Activated CD8-positive, alpha-beta memory T cell treated with anti-CD3 and anti-CD28 coated beads for 1 hour (primary cell): ENCODE results near the gene PAIP2.

Experiments
- DNase-seq, 2 donors: peaks; one replicate each; pipeline ENCODE4 v3.0.0-alpha.2; 2020; ENCODE audit warnings: low read depth in 1 of 2; ENCODE audit errors: extremely low read depth in 1 of 2

The PAIP2 gene

GRCh38 chr5:139391570-139392323 is 50.1 kb downstream of the PAIP2 start:
- DNase-seq, result no peak

DNA sequence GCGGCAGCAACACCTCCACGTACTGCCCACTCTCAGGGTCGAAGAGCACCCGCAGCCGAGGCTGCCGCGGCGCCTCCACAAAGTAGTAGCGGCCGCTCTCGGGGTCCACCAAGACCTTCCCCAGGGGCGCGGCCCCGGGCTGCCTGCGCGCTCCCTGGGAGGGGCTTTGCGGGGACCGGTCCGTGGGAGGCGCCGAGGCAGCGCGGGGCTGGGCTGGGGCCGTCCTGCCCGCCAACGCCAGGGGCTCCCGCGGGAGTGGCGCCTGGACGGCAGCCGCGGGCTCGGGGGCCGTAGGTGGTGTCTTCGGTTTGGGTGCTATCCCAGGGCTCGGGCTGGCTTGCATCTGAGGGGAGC is 50.6 kb downstream of the PAIP2 start:
- no peak for DNase-seq

DNA sequence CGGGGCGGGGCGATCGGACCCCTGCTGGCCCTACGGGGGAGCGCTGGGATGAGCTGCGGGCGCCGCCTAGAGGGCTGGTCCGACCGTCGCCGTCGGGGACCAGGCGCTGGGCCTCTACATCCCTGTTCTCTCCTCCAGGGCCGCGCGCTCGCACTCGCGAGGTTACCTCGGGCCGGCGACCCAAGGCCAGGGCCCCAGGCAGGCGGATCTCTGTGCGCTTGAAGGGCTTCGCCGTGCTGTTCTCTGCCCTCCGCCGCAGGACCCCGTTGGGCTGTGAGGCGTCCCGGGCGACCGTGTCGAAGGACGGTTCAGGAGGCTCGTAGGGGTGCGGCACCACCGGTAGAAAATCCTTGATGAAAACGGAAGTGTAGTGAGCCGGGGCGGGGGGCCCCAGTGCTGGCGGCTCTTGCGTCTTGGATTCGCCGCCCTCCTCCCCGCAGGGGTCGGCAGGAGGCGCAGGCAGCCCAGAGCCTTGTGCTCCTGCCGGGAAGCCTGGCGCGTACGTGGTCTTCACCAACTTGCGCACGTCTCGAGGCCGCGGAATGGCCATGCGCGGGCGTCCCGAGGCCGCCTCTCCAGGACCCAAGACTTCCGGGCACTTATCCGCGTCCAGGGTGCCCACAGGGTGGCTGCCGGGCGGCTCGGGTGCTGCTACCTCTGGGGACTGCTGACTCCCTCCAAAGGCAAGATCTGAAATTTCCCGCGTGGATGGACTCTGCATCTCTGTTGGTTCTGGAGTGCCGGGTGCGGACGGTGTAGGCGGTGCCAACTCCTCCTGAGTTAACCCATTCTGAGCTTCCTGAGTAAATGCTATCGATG is 51.2 kb downstream of the PAIP2 start:
- peak; percentile 36 to 67 for DNase-seq

- DNase-seq, result no peak
These were observed 52.0 kb downstream of the PAIP2 start for GRCh38 chr5:139393497-139394122.

- no peak for DNase-seq
These were observed 52.5 kb downstream of the PAIP2 start for GRCh38 chr5:139394123-139394653.

DNA sequence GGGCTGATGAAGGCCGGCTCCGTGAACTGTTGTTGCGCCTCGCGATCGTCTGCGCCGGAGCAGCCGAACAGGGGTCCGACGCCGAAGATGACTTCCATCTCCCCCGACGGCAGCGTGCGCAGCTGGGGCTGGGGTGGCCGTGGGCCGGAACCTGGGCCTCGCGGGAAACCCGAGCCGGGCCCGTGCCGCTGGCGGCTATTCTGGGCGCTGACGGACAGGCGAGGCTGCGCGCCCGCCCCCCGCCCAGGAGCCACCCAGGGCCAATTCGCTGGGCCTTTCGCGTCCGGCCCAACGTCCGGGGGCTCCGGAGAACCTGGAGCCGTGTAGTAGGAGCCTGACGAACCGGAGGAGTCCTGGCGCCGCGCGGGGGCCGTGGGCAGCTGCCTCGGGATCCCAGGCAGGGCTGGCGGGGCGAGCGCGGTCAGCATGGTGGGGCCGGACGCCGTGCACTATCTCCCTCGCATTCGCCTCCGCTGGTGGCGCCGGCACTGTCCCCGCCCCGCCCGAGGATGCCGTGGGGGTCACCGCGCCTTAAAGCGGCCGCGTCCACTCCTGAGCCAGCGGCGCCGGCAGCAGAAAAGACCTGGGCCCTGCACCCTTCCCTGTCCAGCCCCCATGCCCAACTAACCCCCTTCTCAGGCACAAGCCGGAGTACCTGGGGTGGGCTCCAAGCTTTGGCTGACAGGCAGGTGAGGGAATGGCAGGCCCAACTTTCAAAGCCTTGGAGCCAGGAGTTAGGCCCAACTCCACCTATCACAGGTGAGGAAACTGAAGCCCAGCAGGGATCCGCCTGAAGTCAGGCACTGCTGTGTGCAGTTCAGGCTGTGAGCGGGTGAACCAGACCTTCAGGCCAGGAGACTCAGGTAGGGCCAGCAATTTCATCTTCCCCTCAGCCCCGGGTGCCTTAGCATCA is 53.3 kb downstream of the PAIP2 start, which contains the start of gene PROB1:
PROB1 (minus strand) TSS at position 451 of the 913 bp plus-strand sequence; CDS start at position 428, 23 bp downstream.
- no peak for DNase-seq

DNA sequence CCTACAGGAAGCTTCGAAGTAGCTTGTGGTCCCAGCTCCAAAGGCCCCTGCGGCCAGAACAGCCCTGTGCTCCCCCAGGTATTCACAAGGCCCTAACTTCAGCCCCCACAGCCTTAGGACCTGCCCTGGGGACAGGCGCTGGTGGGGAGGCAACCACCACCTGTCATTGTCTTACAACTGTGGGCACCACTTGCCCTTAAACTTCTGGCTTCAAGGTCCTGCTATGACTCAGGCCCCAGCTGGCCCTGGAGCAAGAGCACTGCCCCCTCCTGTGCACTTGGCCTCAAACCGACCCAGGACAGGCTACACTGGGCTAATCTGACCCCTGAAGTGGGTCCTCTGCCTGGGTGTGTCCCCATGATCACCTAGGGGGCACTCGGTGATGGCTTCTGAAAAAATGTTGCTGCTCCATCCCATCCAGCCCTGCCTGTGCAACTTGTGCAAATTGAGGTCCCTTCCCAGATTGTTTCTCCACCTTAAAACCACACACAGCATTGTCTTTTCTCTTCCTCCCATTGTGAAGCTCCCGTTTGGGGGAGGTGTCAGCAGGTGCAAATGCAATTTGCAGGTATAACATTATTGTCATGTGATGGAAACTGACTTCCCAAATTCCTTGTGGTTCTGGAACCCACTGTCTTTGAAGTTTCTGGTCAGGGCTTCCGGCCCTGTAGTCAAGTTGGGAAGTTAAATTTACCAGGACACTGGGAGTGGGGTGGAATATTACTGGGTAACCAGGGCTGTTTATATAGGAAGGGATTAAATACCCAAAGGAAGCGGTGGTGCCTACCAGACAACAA is 54.4 kb downstream of the PAIP2 start:
- no peak for DNase-seq

- DNase-seq, result no peak
These were observed 55.0 kb downstream of the PAIP2 start for GRCh38 chr5:139396691-139397090.

DNA sequence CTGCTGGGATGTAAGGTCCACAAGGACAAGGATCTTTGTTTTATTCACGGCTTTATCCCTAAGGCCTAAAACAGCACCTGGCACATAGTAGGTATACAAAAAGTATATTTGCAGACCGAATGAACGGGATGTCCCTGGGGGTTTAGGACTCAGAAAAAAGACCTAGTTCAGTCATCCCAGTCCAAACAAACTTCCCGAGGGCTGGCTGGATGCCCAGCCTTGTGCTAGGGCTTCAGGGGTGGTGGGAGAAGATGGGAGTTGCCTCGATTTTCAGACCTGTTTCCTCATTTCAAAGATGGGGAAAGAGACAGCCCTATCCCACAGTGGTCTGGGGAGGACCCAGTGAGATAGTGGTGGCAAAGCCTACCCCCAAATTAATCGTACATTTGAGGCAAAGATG is 56.3 kb downstream of the PAIP2 start:
- no peak for DNase-seq

- no peak for DNase-seq
These were observed 58.0 kb downstream of the PAIP2 start for GRCh38 chr5:139399501-139400121.

DNA sequence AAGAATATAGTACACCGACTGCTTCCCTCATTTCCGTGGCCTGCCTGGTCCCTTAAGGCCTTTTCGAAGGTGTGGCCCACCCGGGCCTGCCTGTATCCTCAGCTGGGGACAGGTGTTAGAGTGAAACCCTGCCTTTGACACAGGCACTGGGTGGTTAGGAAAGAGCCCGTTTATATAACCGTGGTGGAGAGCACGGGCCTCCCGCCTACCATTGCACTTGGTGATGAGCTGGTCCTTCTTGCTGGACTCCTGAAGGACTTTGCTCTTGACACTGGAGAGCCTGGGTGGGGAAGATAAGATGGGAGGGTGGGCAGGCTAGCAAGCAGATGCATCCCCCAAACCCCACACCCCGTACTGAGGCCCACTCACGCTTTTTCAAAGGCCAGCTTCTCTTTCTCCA is 59.9 kb downstream of the PAIP2 start:
- DNase-seq, result no peak

GRCh38 chr5:139402561-139403158 is 61.0 kb downstream of the PAIP2 start:
- no peak for DNase-seq

- no peak for DNase-seq
These were observed 61.7 kb downstream of the PAIP2 start for GRCh38 chr5:139403418-139403786.

DNA sequence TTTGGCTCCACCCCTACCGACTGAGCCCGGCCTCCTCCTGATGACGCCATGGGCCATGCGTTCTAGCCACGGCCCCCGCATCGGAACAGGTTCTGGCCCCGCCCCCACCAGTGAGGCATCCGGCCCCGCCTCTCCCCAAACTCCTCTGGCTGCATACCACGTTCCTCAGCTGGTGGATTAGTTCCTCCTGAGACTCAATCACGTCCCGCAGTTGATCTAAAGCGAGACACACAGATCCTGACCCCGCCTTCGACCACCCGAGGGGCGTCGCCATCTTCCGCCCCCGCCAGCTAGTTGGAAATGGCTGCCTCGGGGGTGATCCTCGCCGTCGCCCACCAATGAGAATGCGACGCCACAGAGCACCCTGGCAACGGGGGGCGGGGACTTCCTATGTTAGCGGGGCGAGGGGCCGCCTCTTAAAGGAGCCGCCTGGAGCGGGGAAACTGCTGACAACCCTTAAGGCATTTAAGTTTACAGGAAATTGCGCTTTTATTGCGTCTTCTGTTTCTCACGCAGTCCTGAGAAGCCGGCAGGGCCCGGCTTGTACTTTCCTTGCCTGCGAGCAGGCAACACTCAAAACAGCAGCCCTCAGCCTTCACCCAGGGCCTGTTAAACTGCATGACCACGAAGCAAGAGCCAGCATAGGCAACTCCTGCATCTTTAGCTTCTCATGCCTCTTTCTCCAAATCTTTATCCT is 62.3 kb downstream of the PAIP2 start, which contains the start of gene SPATA24:
SPATA24 (minus strand) TSS at position 303 of the 697 bp plus-strand sequence; CDS start at position 274, 29 bp downstream.
- DNase-seq, result peak; percentile 93 to 96

DNA sequence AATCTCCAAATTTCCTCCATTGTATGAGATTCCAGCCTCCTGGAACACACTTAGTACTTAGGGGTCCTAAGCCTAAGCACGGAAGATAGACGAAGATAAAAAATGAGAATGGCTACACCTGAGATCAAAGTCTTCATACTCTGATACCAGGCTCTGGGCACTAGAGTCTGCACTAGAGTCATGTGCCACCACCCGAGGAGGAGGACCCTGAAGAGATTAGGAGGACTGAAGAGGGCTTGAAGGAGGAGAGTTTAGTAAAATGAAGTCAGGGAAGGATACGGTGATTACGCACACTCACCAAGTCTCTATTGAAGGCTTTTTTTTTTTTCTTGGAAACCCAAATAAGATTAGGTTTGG is 62.8 kb downstream of the PAIP2 start:
- DNase-seq, result no peak

GRCh38 chr5:139406963-139407362 is 65.3 kb downstream of the PAIP2 start:
- DNase-seq, result no peak

DNA sequence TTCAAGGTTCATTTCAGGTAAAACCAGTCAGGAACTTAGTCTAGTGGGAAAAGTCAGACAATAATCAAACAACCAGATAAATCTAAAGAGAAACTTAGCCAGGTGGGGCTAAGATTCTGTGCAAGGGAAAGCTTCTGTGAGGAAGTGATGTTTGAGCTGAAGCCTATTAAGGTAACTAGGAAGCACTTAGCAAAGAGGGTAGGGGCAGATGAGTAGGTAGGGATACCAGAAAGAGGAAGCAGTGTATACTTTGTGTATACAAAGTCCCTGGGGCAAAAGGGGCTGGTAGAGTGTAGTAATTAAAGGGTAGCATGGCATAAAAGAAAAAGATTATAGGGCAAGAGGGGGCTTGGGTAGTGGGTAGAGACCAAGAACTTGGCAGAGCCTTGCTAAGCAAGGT is 65.9 kb downstream of the PAIP2 start:
- no peak for DNase-seq

- no peak for DNase-seq
These were observed 66.5 kb downstream of the PAIP2 start for GRCh38 chr5:139408191-139408590.
